Lung (tissue), 12 donors: ENCODE data around the gene CHN2. TPM values are rescaled to one million over a fixed set of nuclear protein-coding genes. Genes with fewer than 3 reads are reported as not detected.

Experiments used
- ATAC-seq: fragments of 200-7000 bp; cut with Tn5 transposase; one replicate; pipeline ENCODE4 v1.9.1; 2020; ENCODE audit warnings: moderate number of reproducible peaks; ENCODE audit not compliant: insufficient read depth, low FRiP score
- DNase-seq, 3 donors: peaks; one replicate each; pipeline ENCODE4 v3.0.0-alpha.2; 2013 to 2017
- H3K27ac ChIP-seq, 2 donors: one replicate each; pipeline ENCODE4 v1.5.1; 2013; ENCODE audit warnings: mild to moderate bottlenecking in 2 of 2, moderate library complexity in 2 of 2, control low read depth in 1 of 2, inconsistent platforms in 1 of 2, low read depth in 1 of 2, low read length in 1 of 2
- H3K27me3 ChIP-seq, 3 donors: one replicate each; pipeline ENCODE4 v1.5.1; 2013; ENCODE audit warnings: low read length in 2 of 3; ENCODE audit not compliant: control insufficient read depth in 3 of 3, insufficient read depth in 3 of 3
- H3K36me3 ChIP-seq, 4 donors: one replicate each; pipeline ENCODE4 v1.5.1; 2013; ENCODE audit warnings: low read length in 4 of 4, mild to moderate bottlenecking in 1 of 4, moderate library complexity in 1 of 4; ENCODE audit not compliant: control insufficient read depth in 4 of 4, insufficient read depth in 4 of 4
- H3K4me1 ChIP-seq, 5 donors: one replicate each; pipeline ENCODE4 v1.5.1; 2013; ENCODE audit warnings: low read length in 5 of 5, mild to moderate bottlenecking in 2 of 5, moderate library complexity in 1 of 5; ENCODE audit not compliant: control insufficient read depth in 5 of 5, insufficient read depth in 5 of 5
- H3K4me3 ChIP-seq: one replicate; pipeline ENCODE4 v1.5.1; 2013; ENCODE audit warnings: mild to moderate bottlenecking, control low read depth, moderate library complexity
- H3K9ac ChIP-seq, 2 donors: one replicate each; pipeline ENCODE4 v1.5.1; 2013; ENCODE audit warnings: low read length in 2 of 2, control low read depth in 1 of 2; ENCODE audit not compliant: insufficient read depth in 1 of 2
- H3K9me3 ChIP-seq, 4 donors: one replicate each; pipeline ENCODE4 v1.5.1; 2013; ENCODE audit warnings: low read length in 3 of 4, mild to moderate bottlenecking in 1 of 4, moderate library complexity in 1 of 4; ENCODE audit not compliant: control insufficient read depth in 4 of 4, insufficient read depth in 3 of 4
- WGBS, 2 donors: extraction: QIAGEN DNeasy Blood & Tissue Kit; methylation state at CpG; one replicate each; pipeline ENCODE4 v1.1.7; 2013; 5-methylcytosine and 5-hydroxymethylcytosine counted together
- polyA plus RNA-seq, 2 donors: library from polyadenylated mRNA; stranded (reverse); fragments of 200-250 nt; gene quantifications; one replicate each; pipeline ENCODE4 v1.2.1, GENCODE V29; 2013
- total RNA-seq, 2 donors: library from RNA; depleted of rRNA in 1 of 2; stranded (reverse); fragments of >200 nt in 1 of 2; gene quantifications; one replicate each; pipeline ENCODE4 v1.2.1, GENCODE V29; 2014 to 2021
- TF ChIP-seq, protein P1 (sequence below): IDR thresholded peaks from 2 replicates; pipeline ENCODE4 v1.5.1; 2012; ENCODE audit warnings: mild to moderate bottlenecking; ENCODE audit errors: control extremely low read depth, extremely low read depth
- donor health status: control.
- donor health status: control.
- donor health status: Bipolar disorder and iron deficiency.
- donor health status: healthy.
- donor health status: DM: yes; HTN: yes; CAD: no.

The CHN2 gene
- total and polyA plus RNA-seq, 4 donors = 3.2 to 11.0 (median 6.7) TPM

DNA sequence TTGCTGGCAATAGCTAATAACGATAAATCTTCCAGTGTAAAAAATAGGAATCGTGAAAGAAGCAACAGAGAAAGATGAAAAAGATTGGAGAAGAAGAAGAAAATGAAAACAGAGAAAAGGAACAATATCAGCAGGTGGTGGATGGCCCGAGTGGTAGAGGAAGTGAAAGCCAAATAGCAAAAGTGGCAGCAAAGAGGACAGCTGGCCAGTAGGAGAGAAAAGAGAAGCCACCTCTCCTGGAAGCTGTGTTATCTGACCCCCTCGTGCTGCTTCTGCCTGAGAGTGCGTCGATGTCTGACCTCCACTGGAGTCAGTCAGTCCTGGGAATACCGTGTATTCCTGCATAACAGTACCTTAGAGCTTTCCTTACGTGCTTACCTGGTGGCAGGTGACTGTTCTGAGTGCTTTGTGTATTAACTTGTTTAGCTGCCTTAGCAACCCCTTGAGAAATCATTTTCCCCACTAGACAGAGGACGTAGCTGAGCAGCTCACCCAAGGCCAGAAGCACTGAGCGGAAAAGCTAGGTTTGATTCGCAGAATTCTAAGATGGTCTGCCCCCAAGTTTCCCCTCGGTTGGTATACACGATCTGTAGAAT is 88.3 kb downstream of the CHN2 start:
- H3K36me3 ChIP-seq = no peaks in the 10 kb centered on the region
- H3K9me3 ChIP-seq = no peaks in the 10 kb centered on the region
- TF ChIP-seq, protein P1, sequence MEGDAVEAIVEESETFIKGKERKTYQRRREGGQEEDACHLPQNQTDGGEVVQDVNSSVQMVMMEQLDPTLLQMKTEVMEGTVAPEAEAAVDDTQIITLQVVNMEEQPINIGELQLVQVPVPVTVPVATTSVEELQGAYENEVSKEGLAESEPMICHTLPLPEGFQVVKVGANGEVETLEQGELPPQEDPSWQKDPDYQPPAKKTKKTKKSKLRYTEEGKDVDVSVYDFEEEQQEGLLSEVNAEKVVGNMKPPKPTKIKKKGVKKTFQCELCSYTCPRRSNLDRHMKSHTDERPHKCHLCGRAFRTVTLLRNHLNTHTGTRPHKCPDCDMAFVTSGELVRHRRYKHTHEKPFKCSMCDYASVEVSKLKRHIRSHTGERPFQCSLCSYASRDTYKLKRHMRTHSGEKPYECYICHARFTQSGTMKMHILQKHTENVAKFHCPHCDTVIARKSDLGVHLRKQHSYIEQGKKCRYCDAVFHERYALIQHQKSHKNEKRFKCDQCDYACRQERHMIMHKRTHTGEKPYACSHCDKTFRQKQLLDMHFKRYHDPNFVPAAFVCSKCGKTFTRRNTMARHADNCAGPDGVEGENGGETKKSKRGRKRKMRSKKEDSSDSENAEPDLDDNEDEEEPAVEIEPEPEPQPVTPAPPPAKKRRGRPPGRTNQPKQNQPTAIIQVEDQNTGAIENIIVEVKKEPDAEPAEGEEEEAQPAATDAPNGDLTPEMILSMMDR = no peak
- H3K27me3 ChIP-seq = peaks cover 0 to 39% (median 5%) of the 10 kb centered on the region in 3 donors
- H3K4me3 ChIP-seq = no peak overlapping the region
- DNase-seq (no peak), ATAC-seq (no peak)
- peaks cover 0 to 11% (median 0%) of the 10 kb centered on the region in 5 donors for H3K4me1 ChIP-seq
- H3K9ac ChIP-seq = no peak overlapping the region
- WGBS, 2 donors = 67 to 75% methylated on average over 13 of the region's 13 CpGs
- H3K27ac ChIP-seq = no peak overlapping the region

DNA sequence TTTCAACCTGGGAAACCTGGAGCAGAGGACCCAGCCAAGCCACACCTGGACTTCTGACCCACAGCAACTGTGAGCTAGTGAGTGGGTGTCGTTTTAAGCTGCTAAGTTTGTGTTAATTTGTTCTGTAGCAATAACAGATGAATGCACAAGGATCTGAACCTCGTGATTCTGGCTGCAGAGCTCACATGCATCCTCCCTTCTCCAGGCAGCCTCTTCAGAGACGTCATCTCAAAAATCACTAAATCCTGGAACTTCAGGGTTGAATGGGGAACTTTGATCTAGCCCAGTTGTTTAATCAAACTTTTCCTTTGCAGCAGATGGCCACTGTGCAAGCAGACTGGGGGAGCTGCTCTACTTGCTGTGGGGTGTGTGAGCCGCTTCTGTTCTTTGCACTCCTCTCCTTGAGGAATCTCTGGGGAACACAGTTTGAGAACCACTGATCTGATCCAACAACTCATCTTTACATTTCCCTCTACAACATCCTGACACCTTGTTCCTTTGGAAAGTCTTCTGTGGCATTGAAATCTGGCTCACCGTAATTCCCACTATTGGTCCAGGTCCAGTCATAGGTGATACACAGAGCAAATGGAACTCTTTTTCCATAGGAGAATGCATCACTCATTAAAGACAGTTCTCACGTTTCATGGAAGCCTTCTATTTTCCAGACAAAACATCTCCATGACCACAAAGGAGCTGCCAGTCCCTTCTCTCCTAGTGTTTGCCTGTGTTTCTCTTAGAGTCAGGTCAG is 90.3 kb downstream of the CHN2 start:
- whole genome bisulfite sequencing, 2 donors = 65 to 69% methylated on average over 6 of the region's 6 CpGs
- peaks cover 0 to 34% (median 5%) of the 10 kb centered on the region in 3 donors for H3K27me3 ChIP-seq
- no peak overlapping the region for H3K27ac ChIP-seq
- DNase-seq = no peak
- no peak overlapping the region for H3K4me3 ChIP-seq
- H3K36me3 ChIP-seq = no peaks in the 10 kb centered on the region
- peaks cover 0 to 9% (median 0%) of the 10 kb centered on the region in 5 donors for H3K4me1 ChIP-seq
- ATAC-seq = no peak
- TF ChIP-seq, protein P1 = no peak
- H3K9me3 ChIP-seq = no peaks in the 10 kb centered on the region
- no peak overlapping the region for H3K9ac ChIP-seq

DNA sequence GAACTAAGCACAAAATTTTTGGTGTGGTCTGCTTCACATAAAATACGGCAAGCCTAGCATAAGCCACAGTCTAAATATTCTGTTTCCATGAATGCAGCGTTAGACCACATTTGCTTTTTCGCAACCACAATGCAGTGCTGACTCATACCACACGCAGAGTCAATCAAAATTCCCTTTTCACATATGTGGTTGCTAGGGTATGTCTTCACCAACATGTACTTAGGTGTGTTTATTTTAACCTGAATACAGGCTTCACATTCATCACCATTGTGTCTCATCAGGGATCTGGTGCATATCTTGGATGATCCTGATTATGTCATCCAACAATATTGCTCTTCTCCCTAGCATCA is 90.8 kb downstream of the CHN2 start:
- no peaks in the 10 kb centered on the region for H3K9me3 ChIP-seq
- 38 to 62% methylated on average over 4 of the region's 4 CpGs for WGBS, 2 donors
- TF ChIP-seq, protein P1 = no peak

More for the DNA sequence above, 90.8 kb downstream of the CHN2 start:
- Histone ChIP-seq H3K36me3 (no peaks in the 10 kb centered on the region), H3K4me1 (peaks cover 0 to 9% (median 0%) of the 10 kb centered on the region in 5 donors), H3K27ac (no peak overlapping the region), H3K9ac (no peak overlapping the region), H3K27me3 (peaks cover 0 to 34% (median 5%) of the 10 kb centered on the region in 3 donors), H3K4me3 (no peak overlapping the region)
- DNase-seq (no peak), ATAC-seq (no peak)
